Loucy (cell line): ENCODE data around the gene ZNF407.

Experiments used
- H2AFZ ChIP-seq: fragments of 200-600 bp; sonication (generic); 2 replicates; pipeline ENCODE4 v1.6.0; 2016; ENCODE audit warnings: antibody characterized with exemption, mild to moderate bottlenecking, low read length, moderate library complexity
- H3F3A ChIP-seq: fragments of 200-600 bp; 2 replicates; pipeline ENCODE4 v1.6.0; 2016; ENCODE audit warnings: antibody characterized with exemption, low read depth, mild to moderate bottlenecking
- H3K27me3 ChIP-seq: fragments of 200-600 bp; sonication (generic); 2 replicates; pipeline ENCODE4 v1.6.1; 2014; ENCODE audit warnings: low read length, mild to moderate bottlenecking; ENCODE audit not compliant: insufficient read depth, poor library complexity, severe bottlenecking
- H3K36me3 ChIP-seq: fragments of 200-600 bp; sonication (generic); 2 replicates; pipeline ENCODE4 v1.6.1; 2016; ENCODE audit warnings: low read length; ENCODE audit not compliant: insufficient read depth
- H3K4me1 ChIP-seq: fragments of 200-600 bp; sonication (generic); 2 replicates; pipeline ENCODE4 v1.5.1; 2014; ENCODE audit warnings: low read length, mild to moderate bottlenecking; ENCODE audit not compliant: insufficient read depth, poor library complexity, severe bottlenecking
- H3K4me2 ChIP-seq: fragments of 200-600 bp; sonication (generic); 2 replicates; pipeline ENCODE4 v1.6.0; 2014; ENCODE audit warnings: antibody characterized with exemption, low read length, low read depth, mild to moderate bottlenecking; ENCODE audit not compliant: poor library complexity, severe bottlenecking
- H3K4me3 ChIP-seq: fragments of 200-600 bp; sonication (generic); 2 replicates; pipeline ENCODE4 v1.5.1; 2014; ENCODE audit warnings: low read length, mild to moderate bottlenecking, mixed read lengths; ENCODE audit not compliant: poor library complexity, severe bottlenecking
- H3K79me2 ChIP-seq: fragments of 200-600 bp; sonication (generic); 2 replicates; pipeline ENCODE4 v1.6.1; 2014; ENCODE audit warnings: low read length; ENCODE audit not compliant: insufficient read depth
- H3K9ac ChIP-seq: fragments of 200-600 bp; sonication (generic); 2 replicates; pipeline ENCODE4 v1.6.0; 2014; ENCODE audit warnings: mild to moderate bottlenecking, low read depth, low read length, moderate library complexity; ENCODE audit not compliant: poor library complexity, severe bottlenecking
- H3K9me2 ChIP-seq: fragments of 200-600 bp; sonication (generic); replicated peaks from 2 replicates; pipeline ENCODE4 v1.6.1; 2016; ENCODE audit warnings: low read depth, low read length, mixed read lengths
- H3K9me3 ChIP-seq: fragments of 200-600 bp; sonication (generic); 2 replicates; pipeline ENCODE4 v1.6.1; 2014; ENCODE audit warnings: mild to moderate bottlenecking, antibody characterized with exemption, low read length, low read depth; ENCODE audit not compliant: insufficient read depth
- H4K20me1 ChIP-seq: fragments of 200-600 bp; sonication (generic); 2 replicates; pipeline ENCODE4 v1.6.0; 2014; ENCODE audit warnings: antibody characterized with exemption, low read length, mild to moderate bottlenecking; ENCODE audit not compliant: insufficient read depth, poor library complexity, severe bottlenecking
- CTCF ChIP-seq: fragments of 200-600 bp; sonication (generic); conservative IDR thresholded peaks from 2 replicates; pipeline ENCODE4 v1.5.1; 2014; ENCODE audit warnings: mild to moderate bottlenecking, antibody characterized with exemption, low read length
- EZH2phosphoT487 ChIP-seq: fragments of 200-600 bp; IDR thresholded peaks from 2 replicates; pipeline ENCODE4 v1.6.1; 2018; ENCODE audit warnings: antibody characterized with exemption, mild to moderate bottlenecking, moderate library complexity, borderline replicate concordance

ZNF407 gene

GRCh38 chr18:74682991-74683297 is 85.3 kb downstream of the ZNF407 start:
- Histone ChIP-seq H3F3A (no peaks in the 10 kb centered on the region), H3K27me3 (no peaks in the 10 kb centered on the region), H3K9me2 (no peaks in the 10 kb centered on the region), H3K9me3 (no peaks in the 10 kb centered on the region), H3K36me3 (no peaks in the 10 kb centered on the region), H3K4me1 (no peaks in the 10 kb centered on the region), H3K4me3 (no peak overlapping the region), H3K79me2 (no peaks in the 10 kb centered on the region), H3K4me2 (no peak overlapping the region), H4K20me1 (no peaks in the 10 kb centered on the region), H3K9ac (no peak overlapping the region), H2AFZ (no peak overlapping the region)
- no peak for TF ChIP-seq EZH2phosphoT487
- no peak for TF ChIP-seq CTCF

- Histone ChIP-seq H2AFZ (no peak overlapping the region), H4K20me1 (no peaks in the 10 kb centered on the region), H3K27me3 (no peaks in the 10 kb centered on the region), H3K4me1 (no peaks in the 10 kb centered on the region), H3F3A (no peaks in the 10 kb centered on the region), H3K36me3 (no peaks in the 10 kb centered on the region), H3K4me3 (no peak overlapping the region), H3K9me2 (no peaks in the 10 kb centered on the region), H3K4me2 (no peak overlapping the region), H3K9me3 (no peaks in the 10 kb centered on the region), H3K9ac (no peak overlapping the region), H3K79me2 (no peaks in the 10 kb centered on the region)
- TF ChIP-seq EZH2phosphoT487 (no peak), CTCF (no peak)
Observed at GRCh38 chr18:74683573-74683972, 85.9 kb downstream of the ZNF407 start.

- no peaks in the 10 kb centered on the region for H3K36me3 ChIP-seq
- TF ChIP-seq CTCF: no peak
- TF ChIP-seq EZH2phosphoT487: no peak
- H3F3A ChIP-seq: no peaks in the 10 kb centered on the region
- no peaks in the 10 kb centered on the region for H3K9me3 ChIP-seq
- H2AFZ ChIP-seq: no peak overlapping the region
- no peak overlapping the region for H3K9ac ChIP-seq
- H3K4me1 ChIP-seq: no peaks in the 10 kb centered on the region
- no peak overlapping the region for H3K4me3 ChIP-seq
- no peaks in the 10 kb centered on the region for H3K79me2 ChIP-seq
- H3K27me3 ChIP-seq: no peaks in the 10 kb centered on the region
- H4K20me1 ChIP-seq: no peaks in the 10 kb centered on the region
- no peaks in the 10 kb centered on the region for H3K9me2 ChIP-seq
- H3K4me2 ChIP-seq: no peak overlapping the region
Observed at GRCh38 chr18:74689251-74689650, 91.6 kb downstream of the ZNF407 start.
